T-helper 1 cell (primary cell): ENCODE data around the gene ADAMTSL5.
"Not testable (repeated sequence)": the region's sequence is repeated elsewhere in the genome, so short reads cannot be mapped to it uniquely, and the experiment has no call there.

Source experiments
- DNase-seq, 5 donors: peaks; one replicate each; pipeline ENCODE4 v3.0.0-alpha.2; 2012 to 2020

Gene ADAMTSL5

DNA sequence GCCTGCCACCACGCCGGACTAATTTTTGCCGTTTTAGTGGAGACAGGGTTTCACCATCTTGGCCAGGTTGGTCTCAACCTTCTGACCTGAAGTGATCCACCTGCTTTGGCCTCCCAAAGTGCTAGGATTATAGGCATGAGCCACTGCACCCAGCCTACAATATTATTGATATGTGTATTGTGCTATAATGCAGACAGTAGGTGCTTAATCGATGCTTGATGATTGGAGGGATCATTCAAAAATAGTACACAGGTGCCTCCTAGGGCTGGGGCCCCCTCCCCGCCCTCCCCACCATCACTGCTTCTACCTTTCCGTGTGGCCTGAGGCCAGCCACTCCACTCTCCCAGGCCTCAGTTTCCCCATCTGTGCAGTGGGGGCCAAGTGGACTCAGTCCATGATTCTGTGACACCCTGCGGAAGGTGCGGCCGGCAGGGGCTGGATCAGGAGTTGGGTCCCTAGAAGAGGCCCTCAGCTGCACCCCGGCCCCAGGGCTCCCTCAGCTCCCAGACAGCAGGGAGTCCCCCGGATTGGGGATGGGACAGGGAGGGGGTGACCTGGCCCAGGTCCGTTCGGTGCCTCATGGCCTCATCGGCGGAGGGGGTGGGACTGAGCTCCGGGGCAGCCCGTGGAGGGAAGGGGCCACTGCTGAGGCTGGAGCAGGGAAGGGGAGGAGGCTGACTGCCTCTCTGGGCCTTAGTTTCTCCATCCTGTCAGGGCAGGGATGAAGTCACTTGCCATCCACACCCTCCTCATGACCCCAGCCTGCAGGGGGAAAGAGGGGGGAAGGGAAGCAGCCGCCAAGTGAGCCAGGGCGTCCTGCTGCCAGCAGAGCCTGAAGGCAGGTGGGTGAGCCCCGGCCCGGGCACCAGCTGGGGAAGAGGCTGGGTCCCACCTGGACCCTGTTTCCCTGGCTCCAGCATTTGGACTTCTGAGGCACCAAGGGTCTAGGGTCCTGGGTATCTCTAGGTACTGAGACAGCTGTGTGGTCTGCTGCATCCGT lies 1.2 kb downstream of the ADAMTSL5 start:
- DNase-seq = no peak

DNA sequence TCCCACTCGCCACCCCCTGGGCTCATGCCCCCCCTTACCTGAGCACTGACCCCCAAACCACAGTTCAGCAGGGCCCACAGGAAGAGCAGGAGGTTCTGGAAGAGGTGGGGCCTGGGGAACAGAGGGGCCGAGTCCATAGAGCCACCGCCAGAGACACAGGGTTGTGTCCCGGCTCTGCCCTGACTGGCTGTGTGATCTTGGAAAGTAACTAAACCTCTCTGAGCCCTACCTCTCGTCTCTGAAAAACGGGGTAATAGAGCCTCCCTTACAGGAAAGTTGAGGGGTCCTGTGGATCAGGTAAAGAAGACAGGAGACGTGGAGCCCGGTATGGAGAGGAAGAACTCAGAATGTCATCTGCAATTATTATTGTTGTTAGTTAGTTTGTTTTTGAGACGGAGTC lies 2.0 kb downstream of the ADAMTSL5 start:
- DNase-seq = no peak

GRCh38 chr19:1510442-1510806 lies 2.4 kb downstream of the ADAMTSL5 start:
- DNase-seq = no peak

GRCh38 chr19:1509602-1510441 lies 3.0 kb downstream of the ADAMTSL5 start:
- no peak for DNase-seq

- DNase-seq = no peak
These were observed 4.3 kb downstream of the ADAMTSL5 start for GRCh38 chr19:1508507-1508856.

GRCh38 chr19:1507763-1508506 lies 4.9 kb downstream of the ADAMTSL5 start:
- DNase-seq = peak; percentile 80 to 94 (median 89)

GRCh38 chr19:1507192-1507660 lies 5.6 kb downstream of the ADAMTSL5 start:
- no peak for DNase-seq

GRCh38 chr19:1505991-1506881 lies 6.6 kb downstream of the ADAMTSL5 start:
- DNase-seq = no peak

GRCh38 chr19:1505012-1505411 lies 7.8 kb downstream of the ADAMTSL5 start:
- DNase-seq = no peak

DNA sequence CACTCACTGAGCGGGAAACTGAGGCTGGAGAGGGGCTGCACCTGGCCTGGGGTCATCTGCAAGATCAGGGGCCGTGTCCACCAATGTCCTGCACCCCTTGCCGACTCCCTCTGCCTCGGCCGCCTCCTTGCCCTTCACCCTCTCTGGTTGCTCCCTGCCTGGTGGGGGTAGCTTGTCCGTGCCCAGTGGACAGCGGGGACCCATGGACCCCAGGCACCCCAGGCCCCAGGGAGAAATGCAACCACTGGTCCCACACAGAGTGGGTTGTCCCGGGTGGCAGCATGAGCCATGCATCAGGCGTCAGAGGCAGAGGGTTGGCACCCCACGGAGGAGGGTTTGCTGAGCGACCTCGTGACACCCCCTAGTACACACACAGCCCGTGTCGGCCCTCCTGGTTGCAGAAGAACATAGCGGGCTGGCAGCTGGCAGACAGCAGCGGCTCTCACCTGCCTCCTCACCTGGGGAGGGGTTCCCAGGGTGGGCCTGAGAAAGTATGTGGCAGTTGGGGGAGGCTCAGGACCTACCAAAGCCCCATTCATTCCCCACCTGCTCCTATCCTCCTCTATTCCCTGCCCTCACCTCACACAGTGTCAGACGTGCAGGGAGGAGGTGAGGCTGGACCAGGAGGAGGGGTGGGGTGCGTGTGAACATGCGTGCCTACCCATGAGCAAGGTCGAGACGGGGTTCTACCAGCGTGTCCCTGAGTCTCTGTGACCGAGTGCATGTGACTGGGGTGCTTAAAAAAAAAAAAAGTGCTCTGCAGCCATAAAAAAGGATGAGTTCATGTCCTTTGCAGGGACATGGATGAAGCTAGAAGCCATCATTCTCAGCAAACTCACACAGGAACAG lies 8.7 kb downstream of the ADAMTSL5 start:
- DNase-seq = no peak

DNA sequence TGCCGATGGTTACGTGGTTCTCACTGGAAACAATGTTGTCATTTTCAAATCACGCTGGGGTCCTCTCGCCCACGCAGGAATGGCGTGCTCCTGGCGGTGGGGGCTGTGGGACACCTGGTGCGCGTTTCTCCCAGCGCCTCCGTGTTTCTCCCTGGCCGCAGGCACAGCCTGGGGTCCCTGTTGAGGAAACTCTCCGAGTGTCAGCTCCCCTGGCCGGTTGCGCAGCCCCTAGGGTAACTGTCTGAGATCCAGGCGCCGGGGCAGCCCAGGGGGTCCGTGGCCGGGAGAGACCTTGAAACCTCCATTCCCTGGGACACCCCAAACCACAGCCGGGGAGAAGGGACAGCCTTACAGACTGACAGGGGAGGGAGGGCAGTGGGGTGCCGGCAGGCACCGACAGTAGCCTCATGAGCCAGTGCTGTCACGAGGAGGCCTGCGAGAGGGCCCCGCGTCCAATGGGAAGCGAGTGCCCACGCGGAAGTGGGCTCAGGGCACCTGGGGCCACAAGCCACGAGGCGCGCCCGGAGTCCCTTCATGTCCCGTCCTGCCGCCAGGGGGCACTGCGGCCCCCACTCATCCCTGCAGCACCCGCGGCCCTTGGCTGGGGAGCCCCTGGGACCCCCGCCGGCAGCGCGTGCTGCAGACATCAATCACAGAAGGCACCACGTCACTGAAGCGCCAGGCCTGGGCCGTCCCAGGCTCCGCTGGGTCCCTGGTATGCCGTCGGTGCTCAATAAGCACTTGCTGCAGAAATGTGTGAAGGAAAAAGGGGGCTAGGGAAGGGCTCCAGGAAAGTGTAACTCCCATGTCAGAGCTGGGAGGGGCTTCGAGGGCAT lies 9.5 kb downstream of the ADAMTSL5 start:
- DNase-seq = peak in 4 of 5 donors; percentile 42 to 60 (median 52)

GRCh38 chr19:1502433-1503088 lies 10.3 kb downstream of the ADAMTSL5 start:
- no peak for DNase-seq

DNA sequence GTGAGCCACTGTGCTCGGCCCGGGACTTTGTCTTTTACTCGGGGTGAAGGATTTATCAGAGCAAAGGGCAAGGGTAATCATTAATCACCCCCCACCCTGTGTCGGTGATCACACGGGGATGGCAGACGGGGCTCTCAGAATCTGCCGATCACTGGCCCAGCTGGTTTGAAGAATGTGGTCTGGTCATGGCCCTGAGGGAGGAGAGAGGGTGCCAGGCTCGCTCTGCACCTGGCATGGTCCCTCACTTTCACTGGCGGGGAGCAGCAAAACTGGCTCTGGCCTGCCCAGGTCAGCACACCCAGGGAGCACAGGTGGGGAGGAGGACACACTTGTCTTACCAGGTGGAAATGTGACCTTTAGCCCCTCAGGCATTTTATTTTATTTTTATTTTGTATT lies 11.6 kb downstream of the ADAMTSL5 start:
- no peak for DNase-seq

GRCh38 chr19:1499231-1499630 lies 13.6 kb downstream of the ADAMTSL5 start:
- not testable (repeated sequence) for DNase-seq

DNA sequence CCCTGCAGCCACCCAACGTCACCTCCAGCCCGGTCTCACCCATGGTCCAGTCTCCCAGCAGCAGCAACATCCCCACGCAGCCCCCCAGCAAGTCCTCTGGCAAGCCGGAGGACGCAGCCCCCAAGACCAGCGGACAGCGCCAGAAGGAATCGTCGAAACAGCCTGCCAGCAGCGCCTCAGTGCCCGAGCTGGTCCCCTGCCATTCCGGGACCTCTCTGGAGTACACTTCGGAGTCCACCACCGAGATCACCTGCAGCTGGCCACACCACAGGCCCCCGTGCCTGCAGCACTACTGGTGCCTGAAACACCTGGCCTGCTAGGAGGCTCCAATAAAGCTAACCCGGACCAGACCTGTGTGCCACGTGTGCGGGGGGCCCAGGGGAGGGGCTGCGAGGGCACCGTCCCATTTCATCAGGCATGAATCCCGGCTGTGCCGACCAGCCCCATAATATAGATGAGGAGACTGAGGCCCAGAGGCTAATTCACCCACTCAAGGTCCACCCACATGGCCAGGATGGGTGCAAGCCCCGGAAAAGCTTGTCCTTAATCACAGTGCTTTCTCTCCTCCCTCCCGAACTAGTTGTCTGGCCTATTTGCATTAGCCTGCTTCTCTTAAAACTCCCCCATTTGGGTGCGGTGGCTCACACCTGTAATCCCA lies 15.1 kb downstream of the ADAMTSL5 start:
- no peak for DNase-seq

DNA sequence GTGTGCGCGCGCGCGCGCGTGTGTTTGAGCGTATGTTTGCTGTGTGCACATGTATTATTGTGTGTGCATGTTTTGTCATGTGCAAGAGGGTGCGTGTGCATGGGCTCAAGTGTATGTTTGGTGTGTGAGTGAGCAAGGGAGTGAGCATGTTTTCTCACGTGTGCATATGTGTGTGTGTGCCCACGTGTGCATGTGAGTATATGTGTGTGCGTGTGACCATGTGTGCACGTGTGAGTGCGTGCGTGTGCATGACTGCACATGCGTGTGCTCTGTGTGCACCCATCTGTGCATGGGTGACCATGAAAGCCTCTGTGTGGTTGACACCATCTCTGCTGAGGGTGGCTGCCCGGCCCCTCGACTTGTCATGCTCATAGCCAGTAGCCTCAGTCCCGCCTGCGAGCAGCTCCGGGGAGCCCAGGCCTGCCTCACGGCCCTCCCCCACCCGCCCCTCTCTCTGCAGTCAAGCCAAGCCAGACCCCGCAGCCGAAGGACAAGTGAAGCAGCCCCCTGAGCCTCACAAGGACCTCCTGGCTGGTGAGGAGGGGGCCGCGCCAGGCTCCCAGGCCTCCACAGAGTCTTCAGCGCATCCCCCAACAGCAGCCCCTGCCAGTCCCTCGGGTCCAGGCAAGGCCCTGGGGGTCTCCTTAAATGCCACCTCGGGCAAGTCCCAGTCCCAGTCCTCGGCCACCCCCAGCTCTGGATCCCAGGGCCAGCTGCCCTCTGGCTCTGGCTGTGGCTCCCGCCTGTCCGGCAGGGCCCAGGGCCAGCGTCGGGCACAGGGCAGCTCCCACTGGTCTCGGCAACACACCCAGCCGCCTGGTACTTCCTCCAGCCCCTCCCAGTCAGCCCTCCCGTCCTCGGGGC lies 15.9 kb downstream of the ADAMTSL5 start:
- no peak for DNase-seq
